NAMALWA (cell line): ENCODE measurements around the gene ARHGEF4.
A peak's percentile ranks its signal among the peaks of the same experiment; 100 is the strongest.
"Not testable (repeated sequence)": the region's sequence is repeated elsewhere in the genome, so short reads cannot be mapped to it uniquely, and the experiment has no call there.

Experiments used
- DNase-seq: peaks from one replicate; pipeline ENCODE4 v3.0.0-alpha.2; 2015; ENCODE audit warnings: low spot score

The ARHGEF4 gene

DNA sequence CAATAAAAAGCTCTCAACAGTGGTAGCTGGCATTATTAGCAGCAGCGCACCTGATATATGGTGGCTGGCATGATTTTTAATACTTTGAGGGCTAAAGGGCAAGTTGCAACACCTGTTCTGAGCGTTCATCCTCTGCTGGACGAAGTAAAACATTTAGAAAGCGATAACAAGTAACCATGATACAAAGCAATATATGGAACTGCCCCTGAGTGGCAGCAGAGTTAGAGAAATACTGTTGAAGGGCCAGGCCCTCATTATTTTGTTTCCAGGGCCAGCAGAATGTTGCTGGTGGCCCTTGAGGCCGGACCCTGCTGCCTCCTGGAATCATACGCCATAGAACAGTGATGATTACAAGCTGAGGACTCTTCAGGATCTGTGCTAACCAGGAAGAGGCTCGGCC lies 47.8 kb downstream of the ARHGEF4 start:
- DNase-seq = no peak

DNA sequence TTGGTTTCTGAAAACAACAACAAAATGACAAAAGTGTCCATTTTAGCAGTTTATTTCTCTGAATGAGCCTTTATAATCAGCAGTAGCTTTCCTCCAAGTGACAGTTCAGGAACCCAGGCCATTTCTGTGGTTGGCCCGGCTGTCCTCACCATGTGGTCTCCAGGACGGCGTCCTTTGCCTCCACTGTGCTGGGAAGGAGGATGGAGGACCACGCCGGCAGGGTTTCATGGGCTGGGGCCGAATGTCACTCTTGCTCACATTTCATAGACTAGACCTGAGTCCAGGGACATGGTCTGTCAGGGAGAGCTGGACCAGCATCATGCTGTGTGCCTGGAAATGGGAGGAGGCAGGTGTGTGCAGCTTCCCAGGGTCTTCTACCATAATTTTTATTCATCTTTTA lies 50.9 kb downstream of the ARHGEF4 start:
- DNase-seq = no peak

DNA sequence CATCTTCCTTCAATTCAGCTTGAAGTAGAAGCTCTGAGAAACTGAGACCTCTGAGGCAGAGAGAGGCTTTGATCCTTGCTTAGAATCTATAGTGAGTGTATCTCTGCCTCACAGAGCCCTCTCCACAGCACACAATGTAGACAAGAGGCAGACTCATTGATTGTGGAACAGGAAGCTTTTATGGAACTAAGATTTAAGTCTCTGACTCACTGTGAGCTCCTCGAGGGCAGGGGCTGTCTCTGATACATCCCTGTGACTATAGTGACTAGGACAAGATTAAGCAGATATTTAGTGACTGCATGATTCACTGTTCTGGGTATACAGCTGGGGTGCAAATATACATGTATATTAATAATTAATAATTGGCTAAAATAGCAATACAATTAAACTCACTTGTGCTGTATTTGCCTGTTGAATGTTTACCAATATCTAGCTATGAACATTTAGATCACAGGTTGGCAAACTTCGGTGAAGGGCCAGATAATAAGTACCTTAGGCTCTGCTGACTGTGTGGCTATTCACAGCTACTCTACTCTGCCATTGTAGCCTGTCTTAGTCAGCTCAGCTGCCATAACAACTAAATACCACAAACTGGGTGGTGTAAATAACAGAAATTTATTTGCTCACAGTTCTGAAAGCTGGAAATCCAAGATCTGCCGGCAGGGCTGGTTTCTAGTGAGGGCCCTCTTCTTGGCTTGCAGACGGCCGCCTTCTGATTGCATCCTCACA lies 54.4 kb downstream of the ARHGEF4 start:
- DNase-seq = no peak

DNA sequence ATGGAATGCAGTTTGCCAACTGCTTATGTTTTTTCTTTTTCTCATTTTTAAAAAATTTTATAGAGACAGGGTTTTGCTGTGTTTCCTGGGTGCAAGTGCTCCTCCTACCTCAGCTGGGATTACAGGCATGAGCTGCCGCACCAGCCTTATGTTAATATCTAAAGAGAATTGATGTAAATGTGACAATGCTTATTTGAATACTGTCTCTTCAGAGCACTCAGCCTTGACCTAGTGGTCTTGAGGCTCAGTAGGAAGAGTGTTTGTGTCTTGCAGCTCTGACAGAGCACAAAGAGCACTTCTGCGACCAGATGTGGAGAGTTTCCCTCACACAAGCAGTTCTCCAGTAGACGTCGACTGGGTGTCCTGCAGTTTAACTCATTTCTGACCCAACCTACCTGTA lies 55.3 kb downstream of the ARHGEF4 start:
- DNase-seq = peak; percentile 8

DNA sequence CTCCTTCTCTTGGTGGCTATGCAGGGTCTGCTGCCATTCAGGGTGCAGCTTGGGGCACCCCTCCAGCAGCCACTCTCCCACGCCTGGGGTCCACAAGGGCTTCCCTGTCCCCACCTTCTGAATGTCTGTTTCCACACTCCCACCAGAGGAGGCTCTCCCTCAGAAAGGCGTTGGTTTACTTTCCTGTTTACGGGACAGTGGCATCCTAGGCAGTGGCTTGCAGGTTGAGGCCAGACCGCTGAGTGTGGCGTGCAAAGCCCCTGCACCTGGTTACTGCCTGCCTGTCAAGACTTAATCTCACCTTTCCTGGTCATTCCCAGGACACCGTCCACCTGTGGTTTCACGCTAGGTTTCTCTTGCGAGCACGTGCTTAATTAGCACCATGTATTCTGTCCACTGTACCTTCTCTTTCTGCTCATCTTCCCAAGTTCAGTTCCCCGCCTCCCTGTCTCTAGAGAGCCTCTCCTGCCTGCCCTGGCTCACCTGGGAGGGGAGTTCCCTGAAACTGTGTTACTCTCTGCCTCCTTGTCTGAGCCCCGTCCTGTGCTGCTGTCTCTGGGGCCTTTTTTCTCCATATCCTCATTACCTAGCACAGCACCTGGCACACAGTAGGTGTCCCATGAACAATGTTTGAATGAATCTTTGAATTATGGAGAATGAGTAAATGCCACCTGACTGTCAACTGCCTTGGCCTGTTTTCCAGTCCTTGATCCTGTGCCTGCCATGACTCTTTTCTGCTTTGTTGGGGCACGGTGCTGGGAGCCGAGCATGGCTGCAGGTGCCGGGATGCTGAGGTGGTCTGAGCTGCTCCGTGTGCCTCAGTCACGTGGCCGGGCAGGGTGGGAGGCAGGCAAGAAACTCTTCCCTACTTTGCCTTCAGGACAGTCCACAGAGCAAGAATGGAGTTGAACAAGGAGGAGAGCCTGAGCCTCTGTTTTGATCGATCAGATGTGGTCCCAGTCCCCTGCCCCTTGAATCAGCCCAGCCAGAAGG lies 56.4 kb downstream of the ARHGEF4 start:
- no peak for DNase-seq

DNA sequence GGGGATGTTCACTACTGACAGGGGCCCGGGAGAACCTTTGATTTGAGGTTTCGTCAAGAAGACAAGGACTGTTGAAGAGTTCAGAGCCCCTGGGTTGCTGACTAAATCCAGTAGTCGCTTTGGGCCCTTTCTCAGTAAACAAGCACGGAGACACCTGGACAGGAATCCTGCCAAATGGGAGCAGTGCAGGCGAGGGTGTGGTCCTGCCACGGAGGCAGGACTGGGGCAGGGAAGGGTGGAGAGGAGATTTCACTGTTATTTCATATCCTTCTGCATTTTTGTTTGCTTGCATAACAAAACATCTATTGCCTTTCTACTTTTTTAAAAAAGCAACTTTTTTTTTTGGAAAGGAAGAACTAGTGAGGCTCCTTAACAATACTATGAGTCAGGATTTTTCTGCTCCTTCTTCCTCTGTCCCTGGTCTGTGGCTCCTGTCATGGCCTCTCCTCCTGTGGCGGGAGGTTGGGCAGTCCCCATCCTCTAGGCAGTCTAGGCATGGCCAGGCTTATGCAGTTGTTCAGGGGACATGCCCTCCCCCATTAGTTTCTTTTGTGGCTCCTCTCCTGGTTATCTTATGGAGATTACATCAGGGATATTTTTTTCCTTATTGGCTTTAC lies 57.7 kb downstream of the ARHGEF4 start:
- no peak for DNase-seq

DNA sequence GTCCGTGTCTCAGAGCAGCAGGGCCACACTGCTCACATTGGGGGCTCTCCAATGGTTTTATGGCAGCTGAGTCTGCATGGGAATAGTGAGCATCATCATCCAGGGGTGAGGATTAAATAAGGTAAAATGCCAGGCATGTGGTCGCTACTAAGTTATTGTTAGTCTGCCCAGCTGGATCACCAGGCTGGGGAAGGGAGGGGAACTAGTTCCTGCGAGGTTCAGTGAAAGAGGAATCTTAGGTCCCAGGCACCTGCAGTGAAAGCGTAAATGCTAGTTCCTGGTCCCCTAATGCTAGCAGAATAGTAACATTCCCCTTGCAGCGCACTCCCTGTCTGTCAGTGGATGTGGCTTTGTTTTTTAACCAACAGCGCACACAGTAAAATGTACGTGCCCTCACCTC lies 60.1 kb downstream of the ARHGEF4 start:
- no peak for DNase-seq

DNA sequence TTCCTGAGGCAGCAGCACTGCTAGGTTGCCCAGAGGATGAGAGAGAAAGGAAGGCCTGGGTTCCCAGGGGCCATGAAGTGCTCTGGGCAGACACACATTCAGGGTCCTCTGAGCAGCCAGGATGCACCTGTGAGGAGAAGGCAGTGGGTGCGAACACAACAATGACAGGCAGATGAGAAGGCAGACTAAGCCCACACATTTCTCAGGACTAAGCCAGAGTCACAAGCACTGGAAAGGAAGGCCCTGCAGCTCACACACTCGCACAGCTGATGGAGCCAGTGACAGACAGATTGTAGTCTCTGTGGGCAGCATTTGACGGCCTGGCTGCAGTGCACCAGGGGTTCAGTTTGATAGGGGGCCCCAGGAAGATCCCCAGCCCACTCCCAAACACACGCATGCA lies 61.8 kb downstream of the ARHGEF4 start:
- no peak for DNase-seq

DNA sequence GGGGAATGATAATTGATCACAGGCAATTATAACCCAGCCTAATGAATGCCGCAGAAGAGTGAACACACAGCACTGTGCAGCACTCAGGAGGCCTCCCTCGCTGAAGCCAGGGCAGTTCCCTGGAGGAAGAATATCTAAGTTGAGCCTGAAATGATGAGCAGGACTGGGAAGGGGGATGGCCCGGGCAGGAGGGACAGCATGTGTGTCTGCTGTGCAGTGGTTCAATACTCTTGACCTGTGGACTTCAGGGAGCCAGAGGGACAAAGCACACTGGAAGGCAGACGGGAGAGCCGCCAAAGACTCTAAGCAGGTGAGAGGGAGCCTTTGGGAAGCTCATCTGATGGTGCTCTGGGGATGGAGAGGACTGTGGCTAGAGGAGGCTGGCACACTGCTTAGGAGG lies 62.6 kb downstream of the ARHGEF4 start:
- DNase-seq = no peak

DNA sequence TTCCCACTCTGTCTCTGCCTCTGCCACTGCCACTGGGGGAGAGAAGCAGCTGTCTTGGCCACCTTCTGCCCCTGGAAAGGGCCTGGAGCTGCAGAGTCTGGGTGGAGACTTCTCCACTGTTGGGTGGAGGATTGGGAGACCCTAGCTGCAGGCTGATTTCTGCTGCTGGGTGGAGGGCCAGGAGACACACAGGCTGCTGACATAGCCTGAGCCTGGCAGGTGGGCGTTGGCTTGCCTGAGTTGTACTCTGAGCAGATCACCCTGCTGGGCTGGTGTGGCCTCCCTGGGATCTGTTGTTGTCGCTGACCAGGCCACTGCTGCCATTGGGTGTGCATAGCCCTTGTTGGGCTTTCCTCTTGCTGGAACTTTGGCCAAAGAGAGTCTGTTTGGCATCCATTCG lies 64.3 kb downstream of the ARHGEF4 start:
- no peak for DNase-seq

DNA sequence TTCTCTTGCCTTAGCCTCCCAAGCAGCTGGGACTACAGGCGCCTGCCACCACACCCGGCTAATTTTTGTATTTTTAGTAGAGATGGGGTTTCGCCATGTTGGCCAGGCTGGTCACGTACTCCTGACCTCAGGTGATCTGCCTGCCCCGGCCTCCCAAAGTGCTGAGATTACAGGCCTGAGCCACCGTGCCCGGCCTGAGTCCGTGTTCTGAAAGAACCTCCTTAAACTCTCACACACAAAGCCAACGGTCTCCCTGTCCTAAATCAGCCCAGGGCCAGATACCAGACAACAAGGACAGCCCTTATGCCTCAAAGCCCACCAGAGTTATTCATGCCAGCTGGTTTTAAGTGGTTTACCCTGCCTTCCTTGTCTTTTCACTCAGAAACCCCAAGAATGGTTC lies 64.9 kb downstream of the ARHGEF4 start:
- not testable (repeated sequence) for DNase-seq

DNA sequence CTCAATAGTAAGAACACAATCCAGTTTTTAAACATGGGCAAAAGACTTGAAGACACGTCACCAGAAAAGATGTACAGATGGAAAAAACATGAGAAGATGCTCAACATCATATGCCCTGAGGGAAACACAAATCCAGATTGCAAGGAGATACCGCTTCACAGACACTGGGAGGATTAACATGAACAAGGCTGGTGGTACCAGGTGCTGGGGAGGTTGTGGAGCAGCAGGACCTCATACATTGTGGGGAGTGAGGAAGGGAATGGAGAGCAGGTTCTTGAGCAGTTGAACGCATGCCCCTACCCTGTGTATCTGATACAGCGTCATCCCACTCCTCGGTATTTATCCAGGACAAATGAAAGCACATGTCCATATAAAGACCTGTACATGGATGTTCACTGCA lies 72.1 kb downstream of the ARHGEF4 start:
- no peak for DNase-seq

DNA sequence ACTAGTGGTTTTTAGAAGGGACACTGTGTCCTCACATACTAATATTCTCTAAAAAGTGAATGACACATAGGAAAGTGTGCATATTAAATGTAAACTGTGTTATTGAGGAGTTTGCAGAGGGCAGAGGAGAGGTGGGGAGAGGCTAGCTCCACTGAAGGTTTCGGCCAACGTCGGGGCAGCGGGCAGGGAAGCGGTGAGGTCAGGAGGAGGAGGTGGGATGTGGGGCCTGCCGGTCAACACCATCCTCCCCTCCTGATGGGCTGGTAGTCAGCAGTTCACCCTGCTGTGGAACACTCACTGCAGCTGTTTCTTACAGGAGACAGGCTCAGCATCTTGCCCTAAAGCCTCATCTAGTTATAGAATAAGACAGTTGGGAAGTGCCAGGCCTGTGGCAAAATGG lies 74.2 kb downstream of the ARHGEF4 start:
- DNase-seq = no peak

DNA sequence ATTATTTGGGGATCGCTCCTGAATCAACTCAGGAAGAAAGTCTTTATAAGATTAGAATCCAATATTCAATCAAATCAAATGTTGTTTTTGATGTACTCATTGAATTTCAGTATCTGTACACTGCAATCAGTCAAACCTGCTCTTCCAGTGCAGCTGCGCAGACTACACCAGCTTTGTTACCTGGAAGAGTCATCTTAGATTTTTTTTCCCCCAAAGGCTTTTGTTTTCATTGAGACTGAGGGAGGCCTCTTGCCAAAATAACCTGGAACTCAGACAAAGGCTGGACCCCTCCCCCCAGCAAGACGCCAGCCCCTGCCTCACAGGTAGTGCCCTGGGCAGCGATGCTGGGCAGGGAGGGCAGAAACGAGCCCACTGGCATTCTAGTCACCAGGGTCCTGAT lies 74.8 kb downstream of the ARHGEF4 start:
- no peak for DNase-seq

DNA sequence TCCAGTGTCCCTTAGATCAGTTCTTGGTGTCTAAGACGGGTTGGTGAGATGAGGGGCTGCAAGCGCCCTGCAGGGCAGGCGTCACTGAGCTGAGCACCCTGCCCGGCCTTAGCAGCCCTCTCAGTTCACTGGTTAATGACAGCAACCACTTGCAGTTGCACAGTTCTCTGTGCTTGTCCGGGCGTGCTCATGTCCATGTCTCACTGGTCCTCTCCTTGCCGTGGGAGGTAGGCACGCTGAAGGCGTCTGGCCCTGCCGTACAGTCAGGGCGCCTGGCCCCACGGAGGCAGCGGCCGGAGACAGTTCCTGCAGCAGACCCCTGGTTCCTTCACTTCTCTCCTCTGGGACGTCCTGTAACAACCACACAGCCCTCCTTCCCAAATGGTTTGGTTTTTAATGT lies 75.3 kb downstream of the ARHGEF4 start:
- DNase-seq = no peak

DNA sequence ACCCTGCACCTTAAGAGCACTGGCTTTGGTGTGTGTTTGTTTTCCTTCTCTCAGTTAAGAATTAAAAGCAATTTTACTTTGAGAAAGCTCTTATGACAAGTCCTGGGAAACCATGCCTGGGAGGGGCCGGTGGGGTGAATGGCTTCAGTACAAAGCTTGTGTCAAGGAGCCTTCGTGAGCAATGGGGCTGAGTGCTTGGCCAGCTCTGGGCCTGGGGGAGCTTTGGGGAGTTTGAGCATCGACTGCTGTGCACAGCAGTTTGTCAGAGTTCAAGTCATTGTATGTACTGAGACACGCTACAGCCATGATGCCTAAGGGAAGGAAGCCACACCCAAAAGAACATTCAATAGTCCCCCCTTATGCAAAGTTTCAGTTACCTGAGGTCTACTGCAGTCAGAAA lies 75.8 kb downstream of the ARHGEF4 start:
- DNase-seq = no peak

DNA sequence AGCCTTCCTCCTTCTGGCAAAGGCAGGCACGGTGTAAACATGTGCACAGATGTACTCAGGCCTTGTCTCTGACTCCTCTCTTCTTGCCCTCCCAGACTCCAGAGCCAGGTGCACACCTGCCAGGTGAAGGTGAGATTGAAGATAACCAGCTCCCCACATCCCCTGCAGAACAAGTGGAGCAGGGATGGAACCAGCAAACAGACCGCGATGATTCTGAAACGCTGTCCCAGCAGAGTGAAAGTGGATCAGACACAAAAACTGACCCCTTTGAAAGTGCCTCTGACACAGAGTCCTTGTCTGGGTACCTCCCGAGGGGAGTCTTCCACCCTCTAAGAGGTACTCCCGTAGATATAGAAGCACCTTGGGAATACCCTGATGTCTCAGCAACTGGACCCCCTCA lies 77.2 kb downstream of the ARHGEF4 start:
- no peak for DNase-seq

DNA sequence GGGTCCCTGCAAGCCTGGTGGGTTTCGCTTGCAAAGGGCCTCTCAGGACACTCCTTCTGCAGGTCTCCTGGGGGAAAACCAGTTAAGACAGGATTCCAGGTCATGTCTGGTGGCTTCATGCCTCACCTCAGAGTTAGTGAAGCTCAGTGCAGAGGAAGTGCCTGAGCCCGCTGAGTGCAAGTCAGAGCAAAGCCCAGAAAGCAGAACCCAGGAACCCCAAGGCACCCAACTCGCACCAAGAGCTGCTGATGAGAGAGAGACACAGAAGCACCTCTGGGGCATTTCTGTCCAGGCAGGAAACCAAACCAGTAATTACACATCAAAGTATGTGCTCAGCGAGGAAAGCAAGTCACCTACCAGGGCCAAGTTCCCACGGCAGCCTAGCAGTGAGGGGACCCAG lies 78.4 kb downstream of the ARHGEF4 start:
- no peak for DNase-seq

DNA sequence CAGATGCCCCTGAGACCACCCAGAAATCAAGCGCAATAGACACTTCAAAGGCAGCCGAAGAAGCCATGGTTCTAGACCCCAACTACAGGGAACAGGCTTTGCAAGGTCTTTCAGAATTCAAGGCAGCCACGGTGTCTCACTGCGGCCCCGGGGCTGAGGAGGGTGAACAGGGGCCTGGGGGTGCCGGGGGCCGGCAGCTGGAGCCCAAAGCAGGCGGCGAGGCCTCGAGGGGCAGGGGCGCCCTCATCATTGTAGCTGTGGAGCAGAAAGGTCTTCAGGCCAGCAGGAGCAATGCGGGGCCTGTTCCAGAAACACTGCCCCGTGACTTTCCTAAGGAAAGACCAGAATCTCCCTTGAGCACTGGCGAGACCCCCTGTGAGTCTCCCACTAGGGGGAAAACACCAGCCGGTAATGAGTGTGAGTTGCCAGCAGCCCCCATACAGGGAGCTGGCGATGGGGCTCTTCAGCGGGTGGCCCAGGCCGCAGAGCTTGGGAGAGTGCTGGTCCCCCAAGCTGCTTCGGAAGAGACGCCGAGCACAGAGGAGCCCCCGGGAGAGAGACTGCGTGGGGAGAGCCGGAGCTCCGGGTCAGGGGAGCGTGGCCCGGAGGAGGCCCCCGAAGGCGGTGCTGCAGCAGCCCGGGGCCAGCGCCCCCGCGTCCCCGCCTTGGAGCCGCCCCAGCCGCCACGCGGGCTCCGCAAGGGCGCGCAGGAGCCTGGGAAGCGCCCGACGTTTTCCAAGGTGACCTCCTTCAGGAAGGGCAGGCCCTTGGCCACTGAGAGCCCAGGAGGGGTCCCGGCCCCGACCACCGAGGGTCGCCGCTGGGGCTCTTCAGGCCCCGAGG lies 79.1 kb downstream of the ARHGEF4 start:
- DNase-seq = no peak

DNA sequence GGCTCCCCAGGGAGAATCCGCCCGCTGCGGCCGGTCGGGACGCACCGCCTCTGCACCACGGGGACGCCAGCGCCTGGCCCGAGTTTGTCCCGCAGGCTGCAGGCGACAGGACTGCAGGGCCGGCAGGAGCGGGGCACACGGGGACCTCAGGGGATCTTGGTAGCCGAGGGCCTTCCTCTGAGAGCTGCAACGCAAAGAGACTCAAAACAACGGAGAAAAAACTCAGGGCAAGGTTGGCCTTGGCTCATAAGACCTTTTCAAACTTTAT lies 79.7 kb downstream of the ARHGEF4 start:
- DNase-seq = no peak

DNA sequence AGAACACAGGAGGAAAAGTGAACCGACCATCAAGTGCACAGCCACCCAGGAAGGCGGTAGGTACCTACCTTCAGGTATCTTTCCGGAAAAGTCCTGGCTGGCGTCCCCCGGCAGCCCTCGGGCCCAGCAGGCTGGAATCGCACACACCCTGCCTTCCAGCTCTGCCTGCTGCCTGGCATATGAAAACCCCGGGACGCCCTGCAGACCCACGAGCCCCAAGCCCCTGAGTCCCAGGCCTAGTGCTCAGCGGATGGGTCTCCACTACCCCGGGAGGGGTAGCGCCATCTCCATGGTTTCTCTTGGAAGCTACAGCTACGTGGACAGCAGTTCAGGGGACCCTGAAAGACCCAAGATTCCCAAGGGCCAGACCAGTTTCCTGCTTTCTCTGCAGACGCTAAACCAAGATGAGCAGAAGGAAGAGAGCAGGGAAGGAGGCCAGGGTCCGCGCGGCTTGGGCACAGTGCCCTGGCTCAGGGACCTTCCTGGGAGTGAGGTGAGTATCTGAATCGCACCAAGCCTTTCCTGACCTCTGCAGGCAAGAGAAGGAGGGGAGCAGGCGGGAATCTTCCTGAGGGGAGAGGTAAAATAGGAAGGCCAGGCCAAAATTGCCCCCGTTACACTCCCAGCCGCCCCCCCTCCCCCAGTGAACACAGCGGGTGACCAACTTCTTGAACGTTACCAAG lies 80.4 kb downstream of the ARHGEF4 start:
- no peak for DNase-seq

DNA sequence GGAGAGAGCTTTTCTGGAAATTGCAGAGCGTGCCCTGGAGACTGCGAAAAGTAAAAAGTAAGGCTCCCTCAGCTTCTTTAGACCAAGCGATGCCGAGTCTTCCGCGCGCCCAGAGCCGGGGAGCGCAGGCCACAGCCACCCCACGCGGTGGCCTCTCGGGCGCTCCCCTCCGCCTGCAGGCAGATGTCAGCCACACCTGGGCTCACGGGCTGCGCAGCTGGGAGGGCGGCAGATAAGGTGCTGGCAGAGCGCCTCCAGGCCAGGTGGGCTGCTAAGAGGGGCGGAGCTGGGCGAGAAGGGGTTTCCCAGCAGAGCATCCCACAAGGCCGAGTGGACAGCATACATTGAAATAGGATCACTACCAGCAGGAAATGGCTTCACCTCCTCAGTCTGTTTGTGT lies 81.7 kb downstream of the ARHGEF4 start:
- no peak for DNase-seq
